Epithelial cell of proximal tubule (primary cell): Measurements from ENCODE around the gene FN3KRP. TPM values are rescaled to one million over a fixed set of nuclear protein-coding genes. Genes with fewer than 3 reads are reported as not detected.

ENCODE experiments used
- DNase-seq: peaks from one replicate; pipeline ENCODE4 v3.0.0-alpha.2; 2011; ENCODE audit warnings: low read depth
- H3K4me3 ChIP-seq: 2 replicates; pipeline ENCODE4 v1.5.1; 2011; ENCODE audit warnings: low read depth, mild to moderate bottlenecking, low read length
- CTCF ChIP-seq: conservative IDR thresholded peaks from 2 replicates; pipeline ENCODE4 v1.5.1; 2012; ENCODE audit warnings: low read depth, mild to moderate bottlenecking, low read length
- total RNA-seq: library from RNA; depleted of rRNA; stranded (reverse); fragments of >200 nt; gene quantifications from 2 replicates; pipeline ENCODE4 v1.2.3, GENCODE V29; 2015

Gene FN3KRP
- total RNA-seq, 1 donor from 2014 or later, result 25.4 TPM

DNA sequence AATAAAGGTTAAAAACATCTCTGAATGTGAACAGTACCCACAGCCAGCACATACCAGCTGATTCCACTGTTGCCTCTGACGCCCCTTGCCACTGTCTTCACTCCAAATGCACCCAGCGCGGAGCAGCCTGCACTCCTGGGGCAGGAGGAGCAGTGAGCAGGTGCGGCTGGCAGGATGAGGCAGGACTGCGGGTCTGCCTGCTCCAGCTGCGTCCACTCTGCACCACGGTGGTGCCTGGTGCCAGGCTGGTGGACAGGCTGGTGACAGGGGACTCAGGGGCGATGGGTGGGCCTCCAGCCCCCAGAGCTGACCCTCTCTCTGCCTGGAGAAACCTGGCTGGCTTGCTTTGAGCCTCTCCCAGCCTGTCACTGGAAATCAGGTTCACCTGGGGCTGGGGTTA is 27.4 kb upstream of the FN3KRP start:
- TF ChIP-seq CTCF, result no peak

DNA sequence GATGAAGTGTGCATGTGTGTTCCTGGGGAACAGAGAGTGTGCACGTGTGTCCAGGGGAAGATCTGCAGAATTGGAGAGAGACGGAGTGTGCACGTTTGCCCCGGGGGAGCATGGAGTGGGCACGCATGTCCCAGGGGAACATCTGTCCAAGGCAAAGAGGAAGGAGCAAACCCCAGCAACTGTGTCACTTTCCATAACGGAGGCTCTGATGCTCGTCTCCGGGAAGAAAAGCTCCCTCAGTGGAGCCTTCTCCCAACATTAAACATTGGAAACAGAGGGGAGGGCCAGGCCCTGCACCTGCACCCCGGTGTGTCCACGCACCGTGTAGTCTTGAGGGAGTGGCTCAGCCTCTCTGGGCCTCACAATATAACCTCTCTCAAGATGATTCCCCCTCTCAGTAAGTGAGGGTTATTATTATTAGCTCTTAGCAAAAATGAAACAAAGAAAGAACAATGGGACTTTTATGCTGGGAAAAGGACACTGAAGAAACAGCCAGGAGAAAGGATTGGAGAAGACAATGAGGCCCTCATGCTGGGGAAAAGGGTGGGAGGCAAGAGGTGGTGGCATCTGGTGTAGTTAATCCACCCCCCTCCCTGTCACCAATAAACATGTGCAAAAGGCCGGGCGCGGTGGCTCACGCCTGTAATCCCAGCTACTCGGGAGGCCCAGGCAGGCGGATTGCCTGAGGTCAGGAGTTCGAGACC is 25.6 kb upstream of the FN3KRP start:
- DNase-seq, result no peak
- H3K4me3 ChIP-seq, result no peak overlapping the region
- TF ChIP-seq CTCF, result no peak

More for the DNA sequence above, 27.4 kb upstream of the FN3KRP start:
- DNase-seq, result no peak
- H3K4me3 ChIP-seq, result no peak overlapping the region

DNA sequence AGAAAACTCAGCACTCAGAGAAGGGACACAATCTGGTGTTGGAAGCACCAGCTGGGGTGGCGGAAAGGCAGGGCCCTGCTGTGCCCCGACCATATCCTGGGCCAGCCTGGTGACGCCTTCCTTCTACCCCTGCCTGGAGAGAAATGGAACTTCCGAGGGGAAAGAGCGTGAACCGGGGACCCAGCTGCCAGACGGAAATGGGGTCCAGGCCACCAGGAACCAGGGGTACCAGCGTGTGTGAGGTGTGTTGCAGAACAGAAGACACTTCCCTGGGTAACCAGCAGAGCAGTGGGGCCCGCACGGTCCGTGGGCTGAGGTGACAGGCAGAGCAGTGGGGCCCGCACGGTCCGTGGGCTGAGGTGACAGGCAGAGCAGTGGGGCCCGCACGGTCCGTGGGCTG is 24.8 kb upstream of the FN3KRP start:
- TF ChIP-seq CTCF, result no peak
- no peak overlapping the region for H3K4me3 ChIP-seq
- DNase-seq, result no peak

DNA sequence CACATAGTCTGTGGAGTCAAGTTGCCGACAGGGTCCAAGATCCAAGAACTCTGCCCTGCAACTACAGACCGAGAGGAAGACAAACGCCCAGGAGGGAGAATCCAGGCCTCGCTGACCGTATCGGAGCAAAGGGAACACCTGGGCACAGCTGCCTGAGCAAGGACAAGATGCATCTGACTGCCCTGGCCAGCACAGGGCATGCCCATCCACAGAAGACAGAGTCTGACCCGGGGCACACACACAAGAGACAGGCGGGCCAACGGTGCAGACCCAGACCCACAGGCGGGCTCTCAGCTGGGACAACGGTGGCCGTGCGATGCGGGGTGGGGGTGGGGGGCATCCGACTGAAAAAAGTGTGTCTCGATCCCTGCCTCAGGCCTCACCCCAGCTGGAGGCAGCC is 24.2 kb upstream of the FN3KRP start:
- DNase-seq, result no peak

GRCh38 chr17:82693168-82693867 is 23.2 kb upstream of the FN3KRP start:
- H3K4me3 ChIP-seq, result no peak overlapping the region
- DNase-seq, result no peak
- no peak for TF ChIP-seq CTCF

More for the DNA sequence above, 24.2 kb upstream of the FN3KRP start:
- H3K4me3 ChIP-seq, result no peak overlapping the region
- TF ChIP-seq CTCF, result no peak

DNA sequence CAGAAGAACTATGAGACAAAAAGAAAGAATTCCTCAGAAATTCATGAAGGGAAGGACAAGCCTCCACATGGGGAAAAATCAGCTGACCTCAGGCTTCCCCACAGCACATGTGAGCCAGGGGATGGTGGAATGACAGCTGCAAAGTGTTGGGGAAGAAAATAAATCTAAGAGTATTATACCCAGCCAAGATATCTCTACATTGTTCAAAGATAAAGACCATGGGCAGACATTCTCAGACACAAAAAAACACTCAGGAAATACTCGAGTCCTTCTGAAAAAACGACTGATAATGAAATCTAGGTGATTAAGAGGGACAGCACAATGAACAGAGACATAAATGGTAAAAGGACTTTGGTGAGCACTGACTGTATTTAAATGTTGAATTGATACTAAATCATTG is 21.9 kb upstream of the FN3KRP start:
- no peak for TF ChIP-seq CTCF
- no peak for DNase-seq
- no peak overlapping the region for H3K4me3 ChIP-seq
